HG03342 (cell line): Measurements from ENCODE around the gene CADPS.

ENCODE experiments used
- ATAC-seq: cut with Tn5 transposase; IDR thresholded peaks from one replicate; pipeline ENCODE4 v1.9.1; 2021; ENCODE audit warnings: mild to moderate bottlenecking, moderate library complexity; ENCODE audit not compliant: unreplicated experiment

CADPS gene

GRCh38 chr3:62757045-62757444 is 118.2 kb downstream of the CADPS start:
- ATAC-seq, result no peak

GRCh38 chr3:62755285-62755684 is 119.9 kb downstream of the CADPS start:
- ATAC-seq, result no peak

- ATAC-seq, result no peak
Measured at GRCh38 chr3:62749657-62750056, 125.6 kb downstream of the CADPS start.

GRCh38 chr3:62749130-62749529 is 126.1 kb downstream of the CADPS start:
- ATAC-seq, result no peak

GRCh38 chr3:62737449-62737848 is 137.8 kb downstream of the CADPS start:
- ATAC-seq, result no peak

GRCh38 chr3:62735510-62735909 is 139.7 kb downstream of the CADPS start:
- no peak for ATAC-seq

GRCh38 chr3:62732183-62732904 is 142.9 kb downstream of the CADPS start:
- ATAC-seq, result no peak

- ATAC-seq, result no peak
Measured at GRCh38 chr3:62727981-62728380, 147.2 kb downstream of the CADPS start.

GRCh38 chr3:62727536-62727935 is 147.7 kb downstream of the CADPS start:
- no peak for ATAC-seq

GRCh38 chr3:62724503-62724902 is 150.7 kb downstream of the CADPS start:
- ATAC-seq, result no peak

GRCh38 chr3:62723914-62724217 is 151.3 kb downstream of the CADPS start:
- ATAC-seq, result no peak

- ATAC-seq, result no peak
Measured at GRCh38 chr3:62723166-62723913, 151.9 kb downstream of the CADPS start.

- no peak for ATAC-seq
Measured at GRCh38 chr3:62722344-62722743, 152.9 kb downstream of the CADPS start.

- ATAC-seq, result no peak
Measured at GRCh38 chr3:62718515-62719320, 156.5 kb downstream of the CADPS start.

GRCh38 chr3:62718011-62718410 is 157.2 kb downstream of the CADPS start:
- ATAC-seq, result no peak

- ATAC-seq, result no peak
Measured at GRCh38 chr3:62712746-62713145, 162.5 kb downstream of the CADPS start.

- no peak for ATAC-seq
Measured at GRCh38 chr3:62710751-62711150, 164.5 kb downstream of the CADPS start.

- ATAC-seq, result no peak
Measured at GRCh38 chr3:62708638-62709373, 166.4 kb downstream of the CADPS start.

- no peak for ATAC-seq
Measured at GRCh38 chr3:62705721-62706120, 169.5 kb downstream of the CADPS start.

- no peak for ATAC-seq
Measured at GRCh38 chr3:62703451-62704167, 171.6 kb downstream of the CADPS start.
